H7 (cell line): ENCODE results near the gene TCHHL1. TPM values are rescaled to one million over a fixed set of nuclear protein-coding genes. Genes with fewer than 3 reads are reported as not detected.

Experiments used
- DNase-seq: peaks from one replicate; pipeline ENCODE4 v3.0.0; 2012
- H3K27me3 ChIP-seq: 2 replicates; pipeline ENCODE4 v1.6.0; 2011; ENCODE audit warnings: mild to moderate bottlenecking, low read length; ENCODE audit not compliant: control insufficient read depth, insufficient read depth
- H3K36me3 ChIP-seq: replicated peaks from 2 replicates; pipeline ENCODE4 v1.5.1; 2011; ENCODE audit warnings: low read length; ENCODE audit not compliant: control insufficient read depth, insufficient read depth
- H3K4me3 ChIP-seq: 2 replicates; pipeline ENCODE4 v1.5.1; 2011; ENCODE audit warnings: low read depth, mild to moderate bottlenecking, control low read depth, low read length, moderate library complexity; ENCODE audit not compliant: insufficient read depth
- total RNA-seq: library from RNA; depleted of rRNA; stranded (reverse); fragments of >200 nt; shearing (Covaris generic); gene quantifications from 2 replicates; pipeline ENCODE4 v1.2.3, GENCODE V29; 2014

Gene TCHHL1
- total RNA-seq, 1 experiment from 2014 or later: not detected

DNA sequence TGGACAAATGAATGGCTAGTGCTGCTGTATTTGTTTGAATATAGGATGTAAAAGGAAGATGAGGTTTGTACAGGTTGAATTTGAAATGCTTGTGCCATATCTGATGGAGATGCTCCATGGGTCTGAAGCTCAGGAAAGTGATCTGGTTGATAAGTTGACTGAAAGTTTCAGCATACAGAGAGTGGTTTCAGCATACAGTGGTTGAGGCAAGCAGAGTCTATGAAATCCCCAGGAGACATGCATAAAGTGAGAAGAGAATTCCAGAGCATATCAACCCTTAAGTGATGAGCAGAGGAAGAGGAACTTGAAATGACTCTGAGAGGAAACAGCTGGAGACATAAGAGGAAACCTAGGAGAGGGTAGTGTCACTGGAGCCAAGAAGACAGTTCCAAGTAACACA lies 21.7 kb downstream of the TCHHL1 start:
- Histone ChIP-seq H3K4me3 (no peak overlapping the region), H3K27me3 (no peaks in the 10 kb centered on the region; the same call in 1 of the 2 replicates), H3K36me3 (no peaks in the 10 kb centered on the region)
- DNase-seq: no peak

- H3K4me3 ChIP-seq: no peak overlapping the region
- H3K36me3 ChIP-seq: no peaks in the 10 kb centered on the region
- no peaks in the 10 kb centered on the region; the same call in 1 of the 2 replicates for H3K27me3 ChIP-seq
- no peak for DNase-seq
Observed at GRCh38 chr1:152061952-152062351, 26.9 kb downstream of the TCHHL1 start.

GRCh38 chr1:152053375-152053774 lies 35.5 kb downstream of the TCHHL1 start:
- Histone ChIP-seq H3K27me3 (peaks cover 2% of the 10 kb centered on the region; the same call in 1 of the 2 replicates), H3K4me3 (no peak overlapping the region), H3K36me3 (no peaks in the 10 kb centered on the region)
- no peak for DNase-seq

DNA sequence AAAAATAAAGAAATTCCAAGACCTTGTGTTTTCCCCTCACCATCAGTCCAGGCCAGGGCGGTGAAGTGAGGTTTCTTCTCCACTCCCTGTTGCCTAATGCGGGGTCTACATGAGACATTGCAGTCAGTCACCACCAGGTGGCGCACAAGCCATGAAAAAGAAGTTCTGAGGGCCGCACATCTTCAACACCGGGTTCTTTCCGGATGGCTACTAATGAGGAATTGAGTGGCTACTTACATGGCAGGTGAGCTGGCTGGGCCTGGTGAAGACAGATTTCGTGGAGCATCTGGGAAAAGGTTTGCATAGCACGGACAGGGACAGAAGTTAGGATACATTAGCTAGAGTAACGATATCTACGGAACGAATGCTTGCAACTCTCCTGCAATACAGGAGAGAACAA lies 36.3 kb downstream of the TCHHL1 start:
- peak; percentile 84 for DNase-seq
- Histone ChIP-seq H3K36me3 (no peaks in the 10 kb centered on the region), H3K27me3 (peaks cover 2% of the 10 kb centered on the region; the same call in 1 of the 2 replicates), H3K4me3 (no peak overlapping the region)

DNA sequence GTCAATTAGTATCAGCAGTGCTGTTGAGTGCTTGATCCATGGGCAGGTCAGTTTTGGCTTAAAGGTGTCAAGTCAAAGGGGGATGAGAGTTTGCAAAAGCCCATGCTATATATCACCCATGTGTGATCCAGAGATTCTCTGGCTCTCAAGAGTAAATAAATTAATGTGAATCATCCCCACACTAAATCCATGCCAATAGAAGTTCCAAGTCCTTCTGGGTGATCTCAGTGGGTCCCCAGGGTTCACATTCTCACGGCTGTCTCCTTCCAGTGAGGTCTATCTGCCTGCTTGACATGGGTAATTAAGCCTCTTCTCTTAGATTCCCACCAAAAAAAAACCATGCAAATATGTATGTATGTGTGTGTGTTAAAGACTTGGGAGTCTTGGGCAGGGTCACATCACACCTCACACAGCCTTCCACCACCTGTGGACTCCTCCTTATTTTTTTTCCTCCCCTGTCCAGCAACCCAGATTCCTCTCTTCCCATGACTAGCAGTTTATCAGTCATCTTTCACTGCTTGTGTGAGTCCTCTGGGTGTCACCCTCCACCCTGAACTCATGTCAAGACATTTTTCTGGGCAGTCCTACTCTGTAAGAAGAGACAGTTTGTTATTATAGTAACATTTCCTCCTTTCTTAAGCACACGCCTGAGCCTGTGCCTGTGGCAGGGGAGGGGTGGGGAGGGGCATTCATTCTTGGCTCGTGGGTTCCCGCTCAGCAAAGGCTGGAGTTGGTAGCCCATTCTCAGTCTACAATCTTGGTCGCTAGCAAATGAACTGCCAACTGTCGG lies 37.8 kb downstream of the TCHHL1 start:
- H3K27me3 ChIP-seq: peaks cover 2% of the 10 kb centered on the region; the same call in 1 of the 2 replicates
- no peaks in the 10 kb centered on the region for H3K36me3 ChIP-seq
- no peak for DNase-seq
- H3K4me3 ChIP-seq: no peak overlapping the region

DNA sequence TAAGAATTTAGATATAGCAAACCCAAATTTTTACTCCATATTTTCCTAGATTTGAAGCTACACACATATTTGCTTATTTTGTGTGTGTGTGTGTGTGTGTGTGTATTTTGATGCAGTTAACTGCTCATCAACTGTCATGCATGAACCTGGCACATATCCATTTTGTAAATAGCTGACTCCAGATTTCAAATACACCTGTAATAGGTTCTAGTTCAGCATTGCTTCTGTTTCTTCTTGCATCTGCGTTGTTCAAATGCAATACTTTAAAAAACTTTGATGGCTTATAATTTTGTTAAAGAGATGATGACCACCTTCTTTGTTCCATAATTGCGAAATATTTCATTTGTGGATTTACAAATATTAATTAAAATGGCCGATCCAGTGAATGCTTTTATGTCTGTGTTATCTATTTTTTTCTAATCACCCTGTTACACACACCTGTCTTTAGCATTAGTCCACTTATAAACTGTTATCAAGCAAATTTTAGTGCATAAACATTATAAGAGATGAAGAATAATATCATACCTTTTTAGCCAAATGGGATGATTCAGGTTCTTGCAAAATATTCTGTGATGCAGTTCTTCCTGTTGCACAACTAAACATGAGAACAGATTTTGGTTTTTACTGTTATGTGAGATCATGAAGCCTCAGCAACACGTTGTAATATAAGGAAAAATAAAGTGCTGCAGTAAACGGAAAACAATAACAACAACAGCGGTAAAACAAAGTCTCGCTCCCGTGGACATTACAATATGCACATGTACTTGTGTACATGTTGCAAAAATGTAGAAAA lies 39.4 kb downstream of the TCHHL1 start:
- Histone ChIP-seq H3K27me3 (peaks cover 2% of the 10 kb centered on the region; the same call in 1 of the 2 replicates), H3K4me3 (no peak overlapping the region), H3K36me3 (no peaks in the 10 kb centered on the region)
- DNase-seq: no peak

DNA sequence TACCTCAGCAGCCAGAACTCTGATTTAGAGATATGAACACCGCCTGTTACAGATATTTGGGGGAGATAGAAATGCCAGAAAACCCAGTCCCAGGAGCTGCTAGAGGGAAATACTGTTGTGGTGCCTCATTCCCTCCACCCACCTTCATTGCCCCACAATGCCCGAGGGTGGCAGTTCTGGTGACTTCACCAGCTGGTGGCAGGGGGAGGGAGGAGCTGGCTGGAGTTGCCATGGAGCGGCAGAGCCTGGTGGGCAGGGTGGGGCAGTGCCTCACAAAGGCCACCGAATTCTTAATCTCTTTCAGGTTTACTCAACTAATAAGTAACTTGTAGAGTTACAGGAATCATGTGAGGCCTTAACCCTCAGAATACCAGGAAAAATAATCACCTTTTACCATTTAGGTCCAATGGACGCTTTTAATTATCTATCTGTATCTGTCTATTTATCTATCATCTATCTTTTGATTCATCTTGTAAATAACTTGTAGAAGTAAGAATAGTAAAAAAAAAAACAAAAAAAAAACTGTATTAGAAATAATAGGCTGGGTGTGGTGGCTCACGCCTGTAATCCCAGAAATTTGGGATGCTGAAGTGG lies 40.4 kb downstream of the TCHHL1 start:
- Histone ChIP-seq H3K36me3 (no peaks in the 10 kb centered on the region), H3K27me3 (peaks cover 2% of the 10 kb centered on the region; the same call in 1 of the 2 replicates), H3K4me3 (no peak overlapping the region)
- DNase-seq: no peak

- H3K27me3 ChIP-seq: no peaks in the 10 kb centered on the region
- peak; percentile 75 for DNase-seq
- H3K4me3 ChIP-seq: peak overlapping the region; percentile 12; the same call in 1 of the 2 replicates
- no peaks in the 10 kb centered on the region for H3K36me3 ChIP-seq
Observed at GRCh38 chr1:152047730-152048415, 41.0 kb downstream of the TCHHL1 start.

DNA sequence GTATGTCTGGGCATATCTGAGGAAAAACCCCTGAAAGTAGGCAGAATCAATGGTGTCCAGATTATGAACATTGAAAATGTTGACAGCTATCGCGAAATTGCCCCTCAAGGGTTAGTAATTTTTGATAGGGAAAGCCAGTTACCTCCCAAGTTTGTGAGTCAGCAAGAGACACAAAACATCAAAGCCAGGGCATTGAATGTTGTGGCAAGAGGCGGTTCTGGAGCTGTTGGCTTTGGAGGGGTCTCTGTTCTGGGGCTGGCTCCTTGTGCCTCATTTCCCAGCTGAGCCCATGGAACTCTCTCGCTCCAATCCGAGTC lies 41.5 kb downstream of the TCHHL1 start:
- Histone ChIP-seq H3K36me3 (no peaks in the 10 kb centered on the region), H3K27me3 (no peaks in the 10 kb centered on the region), H3K4me3 (no peak overlapping the region)
- no peak for DNase-seq

- Histone ChIP-seq H3K4me3 (no peak overlapping the region), H3K36me3 (no peaks in the 10 kb centered on the region), H3K27me3 (peaks cover 2% of the 10 kb centered on the region)
- no peak for DNase-seq
Observed at GRCh38 chr1:152044386-152044785, 44.5 kb downstream of the TCHHL1 start.

GRCh38 chr1:152043870-152044269 lies 45.0 kb downstream of the TCHHL1 start:
- DNase-seq: peak; percentile 55
- H3K4me3 ChIP-seq: no peak overlapping the region

GRCh38 chr1:152042030-152042429 lies 46.8 kb downstream of the TCHHL1 start:
- no peak overlapping the region for H3K4me3 ChIP-seq
- DNase-seq: no peak

More at GRCh38 chr1:152043870-152044269, 45.0 kb downstream of the TCHHL1 start:
- H3K36me3 ChIP-seq: no peaks in the 10 kb centered on the region
- H3K27me3 ChIP-seq: peaks cover 2% of the 10 kb centered on the region

GRCh38 chr1:152039886-152040285 lies 49.0 kb downstream of the TCHHL1 start:
- no peak overlapping the region for H3K4me3 ChIP-seq
- H3K27me3 ChIP-seq: peaks cover 3% of the 10 kb centered on the region
- no peak for DNase-seq
- H3K36me3 ChIP-seq: no peaks in the 10 kb centered on the region

More at GRCh38 chr1:152042030-152042429, 46.8 kb downstream of the TCHHL1 start:
- Histone ChIP-seq H3K36me3 (no peaks in the 10 kb centered on the region), H3K27me3 (peaks cover 3% of the 10 kb centered on the region)

DNA sequence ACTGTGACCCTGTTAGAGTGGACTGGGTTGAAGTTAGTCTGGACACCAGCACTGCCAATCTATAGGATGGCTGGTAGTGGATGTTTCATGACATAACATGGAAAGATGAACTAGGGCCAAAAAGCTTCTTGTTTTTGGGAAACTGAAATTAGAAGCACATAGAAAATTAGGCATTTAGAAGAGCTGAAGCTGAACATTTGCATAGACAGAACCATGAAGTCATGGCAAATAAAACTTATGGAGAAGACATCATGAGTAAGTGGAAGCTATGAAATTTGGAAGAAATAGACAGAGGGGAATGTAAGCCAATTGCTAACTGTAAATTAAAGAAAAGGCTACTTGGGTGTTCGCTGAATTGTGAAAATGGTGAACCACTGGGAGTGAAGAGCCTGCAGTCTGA lies 49.4 kb downstream of the TCHHL1 start:
- DNase-seq: no peak
- peaks cover 3% of the 10 kb centered on the region for H3K27me3 ChIP-seq
- no peaks in the 10 kb centered on the region for H3K36me3 ChIP-seq
- no peak overlapping the region for H3K4me3 ChIP-seq
